Colonic mucosa (tissue), 4 donors: ENCODE results near the gene SGCG. TPM values are rescaled to one million over a fixed set of nuclear protein-coding genes. Genes with fewer than 3 reads are reported as not detected.

Experiments used
- DNase-seq: peaks from one replicate; pipeline ENCODE4 v3.0.0-alpha.2; 2020
- H3K27ac ChIP-seq: fragments of 200-600 bp; one replicate; pipeline ENCODE4 v1.8.0; 2021
- H3K27me3 ChIP-seq: fragments of 200-600 bp; one replicate; pipeline ENCODE4 v1.8.0; 2021
- H3K36me3 ChIP-seq: fragments of 200-600 bp; one replicate; pipeline ENCODE4 v1.8.0; 2021
- H3K4me1 ChIP-seq: fragments of 200-600 bp; one replicate; pipeline ENCODE4 v1.8.0; 2021; ENCODE audit warnings: mild to moderate bottlenecking
- H3K4me3 ChIP-seq: fragments of 200-600 bp; one replicate; pipeline ENCODE4 v1.8.0; 2021
- H3K9ac ChIP-seq, 2 donors: one replicate each; pipeline ENCODE4 v1.7.0; 2013; ENCODE audit warnings: control low read depth in 2 of 2, low read depth in 2 of 2, low read length in 2 of 2
- H3K9me3 ChIP-seq: fragments of 200-600 bp; one replicate; pipeline ENCODE4 v1.8.0; 2021
- intact Hi-C: fragments of 100-400 bp; cut with DNase I; formaldehyde crosslinking; loops from one replicate; pipeline ENCODE4 v1.14.1; 2022
- total RNA-seq, 2 donors: library from RNA; stranded (reverse); fragmentation: NEBNext Ultra II Directional in 1 of 2; extraction: Animal tissue kit (Norgen Biotek cat#: 25700) in 1 of 2; gene quantifications; one replicate each; pipeline ENCODE4 v1.2.1, GENCODE V29; 2021
- TF ChIP-seq, protein P1 (sequence below): fragments of 200-600 bp; IDR thresholded peaks from one replicate; pipeline ENCODE4 v1.8.0; 2022; ENCODE audit warnings: antibody characterized with exemption, mild to moderate bottlenecking
- donor health status: healthy.
- donor health status: DM: no; HTN: no; CAD: no.
- donor health status: DM: no; HTN: no; CAD: no.

SGCG gene
- total RNA-seq, 2 donors from 2014 or later: 0.15 to 0.29 TPM

DNA sequence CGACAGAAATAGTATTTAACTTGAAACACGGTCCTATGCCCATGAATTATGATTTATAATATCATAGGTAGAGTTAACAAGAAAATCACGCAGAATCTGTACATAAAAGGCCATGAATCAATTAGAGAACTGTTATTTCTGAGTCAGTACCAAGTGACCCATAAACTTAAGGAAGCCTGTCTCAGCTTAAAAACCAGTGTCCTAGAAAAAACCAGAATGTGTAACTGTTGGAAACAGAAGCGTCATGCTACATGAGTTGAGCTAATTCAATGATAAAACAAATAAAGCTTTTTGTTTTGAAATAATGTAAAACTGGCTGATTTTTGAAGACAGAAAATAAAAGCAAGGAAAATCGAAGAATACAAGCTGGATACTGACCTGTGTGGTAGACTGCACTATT lies 34.8 kb upstream of the SGCG start:
- no peaks in the 10 kb centered on the region for H3K27me3 ChIP-seq
- intact Hi-C loops: no loop called here
- no peak overlapping the region for H3K27ac ChIP-seq
- H3K36me3 ChIP-seq: no peaks in the 10 kb centered on the region
- no peak overlapping the region for H3K9ac ChIP-seq
- no peak for DNase-seq
- TF ChIP-seq, protein P1, sequence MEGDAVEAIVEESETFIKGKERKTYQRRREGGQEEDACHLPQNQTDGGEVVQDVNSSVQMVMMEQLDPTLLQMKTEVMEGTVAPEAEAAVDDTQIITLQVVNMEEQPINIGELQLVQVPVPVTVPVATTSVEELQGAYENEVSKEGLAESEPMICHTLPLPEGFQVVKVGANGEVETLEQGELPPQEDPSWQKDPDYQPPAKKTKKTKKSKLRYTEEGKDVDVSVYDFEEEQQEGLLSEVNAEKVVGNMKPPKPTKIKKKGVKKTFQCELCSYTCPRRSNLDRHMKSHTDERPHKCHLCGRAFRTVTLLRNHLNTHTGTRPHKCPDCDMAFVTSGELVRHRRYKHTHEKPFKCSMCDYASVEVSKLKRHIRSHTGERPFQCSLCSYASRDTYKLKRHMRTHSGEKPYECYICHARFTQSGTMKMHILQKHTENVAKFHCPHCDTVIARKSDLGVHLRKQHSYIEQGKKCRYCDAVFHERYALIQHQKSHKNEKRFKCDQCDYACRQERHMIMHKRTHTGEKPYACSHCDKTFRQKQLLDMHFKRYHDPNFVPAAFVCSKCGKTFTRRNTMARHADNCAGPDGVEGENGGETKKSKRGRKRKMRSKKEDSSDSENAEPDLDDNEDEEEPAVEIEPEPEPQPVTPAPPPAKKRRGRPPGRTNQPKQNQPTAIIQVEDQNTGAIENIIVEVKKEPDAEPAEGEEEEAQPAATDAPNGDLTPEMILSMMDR: no peak
- no peaks in the 10 kb centered on the region for H3K4me1 ChIP-seq
- no peak overlapping the region for H3K4me3 ChIP-seq
- H3K9me3 ChIP-seq: no peaks in the 10 kb centered on the region

DNA sequence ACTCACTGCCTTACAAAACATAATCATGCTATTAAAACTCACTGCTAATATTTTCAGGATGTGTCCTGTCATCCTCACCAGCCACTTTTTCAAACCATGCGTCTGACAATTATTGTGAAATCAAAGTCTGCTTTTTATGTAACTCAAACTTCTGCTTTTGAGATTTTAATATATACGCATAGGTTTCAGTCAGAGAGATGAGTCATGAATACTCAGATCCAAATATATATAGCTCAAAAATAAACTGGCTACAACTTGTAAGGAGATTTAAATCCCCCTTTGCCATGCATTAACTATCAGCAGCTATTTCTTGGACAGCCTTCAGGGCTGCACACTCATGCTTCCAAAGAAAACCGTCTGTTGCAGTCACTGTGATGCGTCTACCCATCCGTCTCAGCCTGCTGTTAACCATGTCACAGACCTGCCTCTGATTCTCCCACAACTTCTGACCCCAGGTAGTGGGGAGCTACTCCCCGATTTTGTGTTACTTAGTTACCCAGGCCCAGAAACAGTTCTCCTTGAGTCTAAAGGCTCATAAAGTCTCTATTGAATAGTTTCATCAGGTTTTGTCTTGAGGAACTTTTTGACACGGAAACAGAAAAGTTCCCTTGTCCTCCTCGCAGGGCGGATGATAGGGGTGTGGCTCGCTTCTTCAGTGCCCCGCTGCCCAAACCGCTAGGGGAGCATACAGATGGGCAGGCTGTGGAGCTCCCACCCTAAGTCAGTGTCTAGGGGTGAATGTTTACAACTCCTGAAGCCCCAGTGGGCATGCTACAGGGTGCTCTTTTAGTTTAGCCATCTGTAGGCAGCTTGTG lies 33.8 kb upstream of the SGCG start:
- H3K27ac ChIP-seq: no peak overlapping the region
- no peaks in the 10 kb centered on the region for H3K4me1 ChIP-seq
- no peaks in the 10 kb centered on the region for H3K36me3 ChIP-seq
- TF ChIP-seq, protein P1: no peak
- H3K27me3 ChIP-seq: no peaks in the 10 kb centered on the region
- DNase-seq: no peak
- H3K9me3 ChIP-seq: no peaks in the 10 kb centered on the region
- no peak overlapping the region for H3K4me3 ChIP-seq
- H3K9ac ChIP-seq: no peak overlapping the region
- intact Hi-C loops: no loop called here

DNA sequence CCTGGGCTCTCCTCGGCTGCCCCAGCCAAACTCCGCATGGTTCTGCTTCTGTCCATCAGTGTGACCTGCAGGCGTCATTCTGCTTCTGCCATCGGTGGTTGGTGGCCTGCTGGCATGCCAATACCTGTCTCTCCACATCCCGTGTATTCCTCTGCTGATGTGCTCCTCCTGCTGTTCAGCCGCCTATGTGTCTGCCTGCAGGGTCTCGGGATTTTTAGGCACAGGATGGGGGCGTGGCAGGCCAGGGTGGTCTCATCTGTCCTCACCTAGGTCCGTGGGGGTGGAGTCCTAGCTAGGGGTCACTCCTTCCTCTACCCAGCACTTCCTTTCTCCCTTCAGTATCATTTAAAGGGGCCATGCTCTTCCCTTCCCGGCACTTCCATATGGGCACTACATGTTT lies 33.0 kb upstream of the SGCG start:
- H3K27ac ChIP-seq: no peak overlapping the region
- DNase-seq: no peak
- H3K4me1 ChIP-seq: no peaks in the 10 kb centered on the region
- TF ChIP-seq, protein P1: no peak
- H3K27me3 ChIP-seq: no peaks in the 10 kb centered on the region
- H3K4me3 ChIP-seq: no peak overlapping the region
- H3K9ac ChIP-seq: no peak overlapping the region
- no peaks in the 10 kb centered on the region for H3K36me3 ChIP-seq
- H3K9me3 ChIP-seq: no peaks in the 10 kb centered on the region
- intact Hi-C loops: no loop called here

DNA sequence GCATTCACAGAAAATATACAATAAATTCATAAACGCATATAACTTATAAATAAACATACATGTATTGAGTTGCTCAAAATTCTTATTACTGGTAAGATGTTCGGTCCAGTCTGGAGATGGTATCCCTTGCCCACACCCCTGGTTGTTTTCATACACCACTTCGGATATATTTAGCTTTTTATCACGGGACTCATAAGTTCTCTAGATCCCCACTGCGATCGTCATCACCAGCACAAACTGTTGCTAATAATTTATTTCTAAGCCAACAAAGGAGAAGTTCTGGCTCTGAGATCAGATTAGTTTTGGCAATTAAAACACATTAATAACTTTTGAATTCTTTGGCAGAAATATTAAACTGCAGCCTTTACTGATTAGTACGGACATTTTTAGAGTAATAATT lies 23.0 kb upstream of the SGCG start:
- intact Hi-C loops: no loop called here
- no peak overlapping the region for H3K27ac ChIP-seq
- no peaks in the 10 kb centered on the region for H3K27me3 ChIP-seq
- no peaks in the 10 kb centered on the region for H3K9me3 ChIP-seq
- H3K36me3 ChIP-seq: no peaks in the 10 kb centered on the region
- TF ChIP-seq, protein P1: no peak
- H3K4me3 ChIP-seq: no peak overlapping the region
- no peak for DNase-seq
- H3K9ac ChIP-seq: no peak overlapping the region
- no peaks in the 10 kb centered on the region for H3K4me1 ChIP-seq

DNA sequence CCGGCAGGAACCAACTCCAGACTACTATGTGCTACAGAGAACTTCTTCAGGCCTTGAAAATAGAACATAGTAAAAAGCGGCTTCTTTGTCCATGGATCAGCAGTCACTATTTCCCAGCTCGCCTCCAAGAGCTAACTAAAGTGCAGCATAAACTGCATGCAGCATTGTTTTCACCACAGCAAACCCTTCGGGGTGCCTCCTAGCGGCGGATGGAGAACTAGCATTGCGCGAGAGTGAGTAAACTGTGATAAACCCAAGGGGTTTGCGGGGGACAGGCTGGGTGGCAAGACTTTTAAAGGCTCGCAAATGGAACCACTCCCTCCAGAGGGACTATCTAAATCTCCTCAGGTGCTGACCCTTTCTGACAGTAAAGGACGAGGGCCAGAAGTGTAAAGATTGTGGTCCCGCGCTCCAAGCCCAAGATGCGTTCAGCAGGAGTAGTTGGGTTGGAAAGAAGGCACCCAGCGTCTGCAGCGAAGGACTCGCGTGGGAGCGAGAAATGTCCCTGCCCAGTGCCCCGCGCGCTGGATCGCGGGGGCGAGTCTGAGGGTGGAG lies 21.5 kb upstream of the SGCG start:
- peak; percentile 42 for DNase-seq
- Histone ChIP-seq H3K4me1 (no peaks in the 10 kb centered on the region), H3K27me3 (no peaks in the 10 kb centered on the region), H3K9ac (no peak overlapping the region), H3K27ac (no peak overlapping the region), H3K4me3 (no peak overlapping the region), H3K9me3 (no peaks in the 10 kb centered on the region), H3K36me3 (no peaks in the 10 kb centered on the region)
- intact Hi-C loops: no loop called here
- TF ChIP-seq, protein P1: peak; percentile 13
